Endothelial cell of coronary artery (primary cell): ENCODE measurements around the gene CAMK1D. TPM values are rescaled to one million over a fixed set of nuclear protein-coding genes. Genes with fewer than 3 reads are reported as not detected.

Experiments used
- total RNA-seq: library from RNA; depleted of rRNA; stranded (reverse); fragments of >200 nt; gene quantifications from 2 replicates; pipeline ENCODE4 v1.2.3, GENCODE V29; 2014

CAMK1D gene
- total RNA-seq: 0.63 and 1.6 TPM in 2 replicates

DNA sequence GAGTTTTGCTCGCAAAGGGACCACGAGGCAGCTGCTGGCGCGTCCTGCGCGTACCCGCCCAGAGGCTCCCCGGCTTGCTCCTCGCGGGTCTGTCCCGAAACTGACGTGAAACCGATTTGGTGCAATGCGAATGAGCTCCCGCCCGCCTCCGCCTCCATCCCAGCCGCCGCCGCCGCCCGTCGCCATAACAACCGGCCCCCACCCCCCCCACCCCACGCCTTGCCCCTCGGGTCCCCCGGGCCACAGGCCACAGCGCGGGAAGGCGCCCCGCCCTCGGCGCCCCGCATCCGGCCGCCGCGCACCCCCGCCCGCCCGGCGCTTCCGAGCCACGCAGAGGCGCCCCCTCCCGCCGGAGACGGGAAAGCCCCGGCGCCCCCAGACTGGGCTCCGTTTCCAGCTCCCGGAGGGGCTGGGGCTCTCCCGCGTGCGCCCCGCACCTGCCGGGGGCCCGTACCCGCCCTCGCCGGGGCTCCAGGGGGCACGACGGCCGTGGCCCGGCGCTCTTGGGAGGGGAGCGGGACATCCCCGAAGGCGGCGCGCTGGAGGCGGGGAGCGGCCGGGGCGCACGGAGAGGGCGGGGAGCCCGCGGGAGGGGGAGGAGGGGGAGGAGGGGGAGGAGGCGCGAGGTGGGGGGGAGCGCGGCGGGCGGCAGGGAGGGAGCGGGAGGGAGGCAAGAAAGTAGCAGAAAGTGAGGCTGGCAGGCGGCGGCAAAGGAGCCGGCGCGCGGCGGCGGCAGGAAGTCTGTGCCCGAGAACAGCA, at the start of gene CAMK1D:
Gene CAMK1D, plus strand, starts transcription at position 678 of the 759 bp plus-strand sequence.

Other genes with a start within 250 kb of the CAMK1D start
- 2.7 and 4.7 TPM in 2 replicates for gene SEC61A2, start 219.9 kb upstream of the CAMK1D start, total RNA-seq
- 57.2 and 58.9 TPM in 2 replicates for gene NUDT5, start 153.7 kb upstream of the CAMK1D start, total RNA-seq
- gene CDC123, start 153.4 kb upstream of the CAMK1D start, total RNA-seq: 161 and 212 TPM in 2 replicates